Measurements from ENCODE around the gene SLC29A1.
A peak's percentile ranks its signal among the peaks of the same experiment; 100 is the strongest.
"Not testable (repeated sequence)": the region's sequence is repeated elsewhere in the genome, so short reads cannot be mapped to it uniquely, and the experiment has no call there.

The SLC29A1 gene
- long read RNA-seq, donor 1, transcript SLC29A1-209 (13 exons, 2,318 nt): major isoform, 5 of 196 reads
- long read RNA-seq, donor 1, partial matches to known transcripts: 189 of 196 reads
- long read RNA-seq, donor 1, other reads (novel, unspliced or antisense): 0 of 196 reads
- long read RNA-seq, donor 2, partial matches to known transcripts: 10 of 16 reads
- long read RNA-seq, donor 2, other reads (novel, unspliced or antisense): 0 of 16 reads
- long read RNA-seq, donor 3, partial matches to known transcripts: 8 of 13 reads
- long read RNA-seq, donor 3, other reads (novel, unspliced or antisense): 0 of 13 reads
- long read RNA-seq, donor 4, transcript SLC29A1-209 (13 exons, 2,318 nt): major isoform, 5 of 8 reads
- long read RNA-seq, donor 4, partial matches to known transcripts: 0 of 8 reads
- long read RNA-seq, donor 4, other reads (novel, unspliced or antisense): 0 of 8 reads
- long read RNA-seq, donor 5, transcript SLC29A1-209 (13 exons, 2,318 nt): major isoform, 5 of 10 reads
- long read RNA-seq, donor 5, partial matches to known transcripts: 0 of 10 reads
- long read RNA-seq, donor 5, other reads (novel, unspliced or antisense): 0 of 10 reads
- long read RNA-seq, donor 6, partial matches to known transcripts: 12 of 17 reads
- long read RNA-seq, donor 6, other reads (novel, unspliced or antisense): 0 of 17 reads
- long read RNA-seq, donor 7, transcript SLC29A1-209 (13 exons, 2,318 nt): major isoform, 8 of 35 reads
- long read RNA-seq, donor 7, partial matches to known transcripts: 21 of 35 reads
- long read RNA-seq, donor 7, other reads (novel, unspliced or antisense): 0 of 35 reads
- long read RNA-seq, donor 8, partial matches to known transcripts: 0 of 7 reads
- long read RNA-seq, donor 8, other reads (novel, unspliced or antisense): 0 of 7 reads

- DNase-seq: peak; percentile 63
Measured at GRCh38 chr6:44223319-44224028, at the start of gene SLC29A1. TSS of gene SLC29A1 (plus strand) at chr6:44223595. CDS start at chr6:44227314, 3,719 bp downstream.

GRCh38 chr6:44176130-44176761, 47.1 kb upstream of the SLC29A1 start:
- no peak for DNase-seq

DNA sequence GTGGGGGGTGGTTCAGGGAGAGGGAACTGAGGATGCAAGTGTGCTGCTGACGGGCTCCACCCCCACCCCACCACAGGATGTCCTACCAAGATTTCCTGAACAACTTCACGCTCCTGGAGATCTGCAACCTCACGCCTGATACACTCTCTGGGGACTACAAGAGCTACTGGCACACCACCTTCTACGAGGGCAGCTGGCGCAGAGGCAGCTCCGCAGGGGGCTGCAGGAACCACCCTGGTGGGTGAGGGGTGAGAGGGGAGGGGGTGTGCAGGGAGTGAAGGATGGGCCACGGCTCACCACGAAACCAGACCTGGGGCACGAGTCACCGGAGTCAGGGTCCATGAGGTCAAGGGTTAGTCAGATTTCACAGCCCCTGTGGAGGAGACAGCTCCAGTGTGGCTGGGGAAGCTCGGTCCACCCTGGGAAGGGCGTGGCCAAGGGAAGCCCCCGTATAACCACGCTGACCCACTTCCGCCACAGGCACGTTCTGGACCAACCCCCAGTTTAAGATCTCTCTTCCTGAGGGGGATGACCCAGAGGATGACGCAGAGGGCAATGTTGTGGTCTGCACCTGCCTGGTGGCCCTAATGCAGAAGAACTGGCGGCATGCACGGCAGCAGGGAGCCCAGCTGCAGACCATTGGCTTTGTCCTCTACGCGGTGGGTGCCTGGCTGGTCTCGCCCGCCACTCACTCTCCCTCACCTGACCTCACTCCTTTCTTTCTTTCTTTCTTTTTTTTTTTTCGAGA, 46.5 kb upstream of the SLC29A1 start:
- DNase-seq: no peak

- no peak for DNase-seq
Measured at GRCh38 chr6:44177691-44178423, 45.5 kb upstream of the SLC29A1 start.

- DNase-seq: no peak
Measured at GRCh38 chr6:44178424-44179071, 44.8 kb upstream of the SLC29A1 start.

DNA sequence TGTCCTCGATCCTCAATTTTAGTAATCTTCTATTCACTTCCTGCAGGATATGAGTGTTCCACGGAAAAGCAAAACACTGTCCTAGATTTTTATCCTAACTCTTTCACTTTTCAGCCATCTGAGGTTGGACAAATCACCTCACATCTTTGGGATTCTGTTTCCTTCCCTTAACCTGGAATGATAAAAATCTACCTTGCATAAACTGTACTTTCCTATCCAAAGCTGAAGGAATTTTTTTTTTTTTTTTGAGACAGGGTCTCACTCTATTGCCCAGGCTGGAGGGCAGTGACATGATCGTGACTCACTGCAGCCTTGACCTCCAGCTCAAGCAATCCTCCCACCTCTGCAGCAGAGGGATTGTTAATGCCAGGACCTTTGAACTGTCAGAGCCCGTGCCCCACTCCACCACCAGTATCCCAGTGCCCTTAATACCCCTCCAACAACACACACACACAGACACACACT, 44.3 kb upstream of the SLC29A1 start:
- DNase-seq: no peak

- DNase-seq: no peak
Measured at GRCh38 chr6:44179648-44180047, 43.7 kb upstream of the SLC29A1 start.

DNA sequence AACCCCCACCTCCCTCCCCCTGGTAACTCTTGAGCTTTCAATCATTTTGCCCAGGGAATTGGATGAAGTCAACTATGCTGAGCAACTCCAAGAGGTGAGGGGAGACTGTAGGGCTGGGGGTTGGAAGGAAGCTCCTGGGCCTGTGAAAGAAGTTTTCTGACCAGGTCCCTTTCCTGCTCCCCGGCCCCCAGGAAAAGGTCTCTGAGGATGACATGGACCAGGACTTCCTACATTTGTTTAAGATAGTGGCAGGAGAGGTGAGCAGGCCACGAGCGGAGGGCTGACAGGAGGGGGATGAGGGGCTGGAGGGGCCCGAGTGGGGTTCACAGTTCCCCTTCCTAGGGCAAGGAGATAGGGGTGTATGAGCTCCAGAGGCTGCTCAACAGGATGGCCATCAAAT, 43.0 kb upstream of the SLC29A1 start:
- DNase-seq: no peak

- no peak for DNase-seq
Measured at GRCh38 chr6:44180886-44181285, 42.5 kb upstream of the SLC29A1 start.

DNA sequence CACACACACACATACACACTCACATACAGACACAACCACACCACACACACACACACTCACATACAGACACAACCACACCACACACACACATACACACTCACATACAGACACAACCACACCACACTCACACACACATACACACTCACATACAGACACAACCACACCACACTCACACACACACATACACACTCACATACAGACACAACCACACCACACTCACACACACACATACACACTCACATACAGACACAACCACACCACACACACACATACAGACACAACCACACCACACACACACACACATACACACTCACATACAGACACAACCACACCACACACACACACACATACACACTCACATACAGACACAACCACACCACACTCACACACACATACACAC, 41.6 kb upstream of the SLC29A1 start:
- DNase-seq: not testable (repeated sequence)

- no peak for DNase-seq
Measured at GRCh38 chr6:44182911-44183390, 40.4 kb upstream of the SLC29A1 start.

DNA sequence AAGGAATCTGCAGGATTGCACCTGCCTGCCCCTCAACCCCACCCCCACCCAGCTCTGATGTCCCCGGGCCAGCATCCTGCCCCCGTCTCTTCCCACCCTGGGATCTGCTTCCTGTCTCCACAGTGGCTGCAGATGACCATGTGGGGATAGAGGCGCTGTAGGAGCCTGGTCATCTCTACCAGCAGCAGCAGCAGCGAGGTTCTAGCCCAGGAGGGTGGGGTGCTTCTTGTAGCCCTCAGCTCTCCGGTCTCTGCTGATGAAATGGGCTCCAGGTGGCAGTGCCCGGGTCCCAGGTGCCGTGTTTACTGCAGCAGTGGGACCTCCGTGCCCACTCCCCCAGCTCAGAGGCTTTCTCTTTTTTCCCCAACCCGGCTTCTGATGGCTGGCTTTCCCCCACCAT, 39.6 kb upstream of the SLC29A1 start:
- no peak for DNase-seq

- DNase-seq: not testable (repeated sequence)
Measured at GRCh38 chr6:44185356-44185755, 38.0 kb upstream of the SLC29A1 start.

GRCh38 chr6:44185953-44186634, 37.3 kb upstream of the SLC29A1 start:
- no peak for DNase-seq

DNA sequence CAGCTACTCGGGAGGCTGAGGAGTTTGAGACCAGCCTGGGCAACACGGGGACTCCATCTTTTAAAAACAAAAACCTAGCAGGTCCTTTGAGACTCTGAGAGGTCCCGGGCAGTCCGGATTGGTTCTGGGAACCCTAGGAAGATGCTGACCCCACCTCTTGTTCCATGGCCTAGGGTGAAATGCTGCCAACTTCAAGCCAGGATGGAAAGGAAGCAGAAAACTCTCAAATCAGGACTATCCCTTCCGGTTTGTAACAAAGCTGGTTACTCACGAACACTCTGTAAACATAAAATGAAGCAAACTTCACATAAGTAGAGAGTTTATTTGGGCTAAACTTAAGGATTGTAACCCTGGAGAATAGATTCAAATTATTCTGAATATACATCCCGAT, 36.8 kb upstream of the SLC29A1 start:
- no peak for DNase-seq

DNA sequence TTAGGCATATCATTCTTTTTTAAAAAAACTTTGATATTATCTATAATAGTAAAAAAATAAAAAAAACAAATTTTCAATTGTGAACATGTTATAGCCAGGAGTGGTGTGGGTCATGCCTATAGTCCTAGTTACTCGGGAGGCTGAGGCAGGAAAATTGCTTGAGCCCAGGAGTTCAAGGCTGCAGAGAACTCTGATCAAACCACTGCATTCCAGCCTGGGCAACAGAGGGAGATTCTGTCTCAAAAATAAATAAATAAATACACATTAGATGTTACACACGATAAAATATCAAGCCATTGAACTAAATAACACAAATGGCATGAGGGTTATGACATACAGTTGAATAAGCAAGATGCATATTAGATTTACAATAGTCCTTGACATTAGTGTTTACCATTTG, 34.6 kb upstream of the SLC29A1 start:
- no peak for DNase-seq

GRCh38 chr6:44189257-44189656, 34.1 kb upstream of the SLC29A1 start:
- DNase-seq: no peak

- no peak for DNase-seq
Measured at GRCh38 chr6:44190715-44191114, 32.7 kb upstream of the SLC29A1 start.

DNA sequence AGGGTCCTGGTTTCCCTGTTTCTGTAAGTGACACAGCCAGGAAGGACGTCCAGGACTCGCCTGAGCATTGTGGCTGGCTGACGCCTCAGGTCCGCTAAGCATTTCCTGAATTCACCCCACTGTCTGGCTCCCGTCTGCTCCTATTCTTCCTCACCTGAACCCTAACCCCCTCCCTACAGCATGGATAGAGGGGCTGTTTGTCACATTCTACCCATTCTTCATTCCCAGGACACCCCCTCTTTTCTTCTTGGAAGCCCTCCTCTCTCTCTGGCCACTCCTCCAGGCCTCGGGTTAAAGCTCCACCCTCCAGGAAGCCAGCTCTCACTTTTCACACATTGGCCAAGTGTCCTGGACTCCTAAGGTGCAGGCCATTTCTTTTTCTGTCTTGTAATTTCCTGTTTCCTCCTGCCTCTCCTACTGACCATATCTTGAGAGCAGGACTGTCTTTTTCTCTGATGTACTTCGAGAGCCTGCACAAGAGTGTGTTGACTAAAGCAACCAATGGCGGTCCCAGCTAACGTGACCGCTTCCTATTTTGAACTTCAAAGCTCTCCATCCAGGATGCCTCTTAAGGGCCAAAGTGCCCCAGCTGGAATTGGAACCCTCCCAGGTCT, 30.9 kb upstream of the SLC29A1 start:
- no peak for DNase-seq

Measured in right kidney (tissue), 9 donors.